AG09309 (cell line): ENCODE measurements around the gene PRRX2.

Experiments used
- DNase-seq: peaks from one replicate; pipeline ENCODE4 v3.0.0-alpha.2; 2010; ENCODE audit warnings: low read depth
- H3K4me3 ChIP-seq: 2 replicates; pipeline ENCODE4 v1.5.1; 2011; ENCODE audit warnings: mild to moderate bottlenecking, low read depth, low read length, moderate library complexity; ENCODE audit not compliant: control insufficient read depth
- TF ChIP-seq, protein P1 (sequence below): IDR thresholded peaks from 2 replicates; pipeline ENCODE4 v1.5.1; 2011; ENCODE audit warnings: mild to moderate bottlenecking, low read depth, low read length, inconsistent platforms; ENCODE audit not compliant: insufficient read depth, control insufficient read depth; ENCODE audit errors: missing control alignments

PRRX2 gene

DNA sequence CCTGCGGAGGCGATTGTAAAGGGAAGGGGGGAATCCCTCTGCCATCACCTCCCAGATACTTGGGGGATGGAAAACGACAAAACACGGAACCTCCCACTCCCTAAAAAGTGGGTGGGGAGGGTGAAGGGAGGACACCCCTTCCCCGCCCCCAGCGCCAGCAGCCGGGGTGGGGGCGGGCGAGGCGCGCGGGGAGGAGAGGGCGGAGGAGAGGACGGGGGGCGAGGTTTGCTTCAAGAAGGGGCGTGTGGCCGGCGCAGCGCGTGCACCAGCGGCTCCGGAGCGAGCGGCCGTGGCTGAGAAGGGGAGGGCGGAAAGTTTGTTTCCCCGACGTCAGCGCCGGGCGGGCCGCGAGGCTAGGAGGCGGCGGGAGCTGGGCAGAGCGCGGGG is at the start of gene PRRX2:
PRRX2 (plus strand) TSS at position 259 of the 387 bp plus-strand sequence. CDS start 221 bp downstream, outside the sequence.
- H3K4me3 ChIP-seq: peak within 1 kb of the TSS; percentile 47
- TF ChIP-seq, protein P1, sequence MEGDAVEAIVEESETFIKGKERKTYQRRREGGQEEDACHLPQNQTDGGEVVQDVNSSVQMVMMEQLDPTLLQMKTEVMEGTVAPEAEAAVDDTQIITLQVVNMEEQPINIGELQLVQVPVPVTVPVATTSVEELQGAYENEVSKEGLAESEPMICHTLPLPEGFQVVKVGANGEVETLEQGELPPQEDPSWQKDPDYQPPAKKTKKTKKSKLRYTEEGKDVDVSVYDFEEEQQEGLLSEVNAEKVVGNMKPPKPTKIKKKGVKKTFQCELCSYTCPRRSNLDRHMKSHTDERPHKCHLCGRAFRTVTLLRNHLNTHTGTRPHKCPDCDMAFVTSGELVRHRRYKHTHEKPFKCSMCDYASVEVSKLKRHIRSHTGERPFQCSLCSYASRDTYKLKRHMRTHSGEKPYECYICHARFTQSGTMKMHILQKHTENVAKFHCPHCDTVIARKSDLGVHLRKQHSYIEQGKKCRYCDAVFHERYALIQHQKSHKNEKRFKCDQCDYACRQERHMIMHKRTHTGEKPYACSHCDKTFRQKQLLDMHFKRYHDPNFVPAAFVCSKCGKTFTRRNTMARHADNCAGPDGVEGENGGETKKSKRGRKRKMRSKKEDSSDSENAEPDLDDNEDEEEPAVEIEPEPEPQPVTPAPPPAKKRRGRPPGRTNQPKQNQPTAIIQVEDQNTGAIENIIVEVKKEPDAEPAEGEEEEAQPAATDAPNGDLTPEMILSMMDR: no peak
- no peak for DNase-seq

DNA sequence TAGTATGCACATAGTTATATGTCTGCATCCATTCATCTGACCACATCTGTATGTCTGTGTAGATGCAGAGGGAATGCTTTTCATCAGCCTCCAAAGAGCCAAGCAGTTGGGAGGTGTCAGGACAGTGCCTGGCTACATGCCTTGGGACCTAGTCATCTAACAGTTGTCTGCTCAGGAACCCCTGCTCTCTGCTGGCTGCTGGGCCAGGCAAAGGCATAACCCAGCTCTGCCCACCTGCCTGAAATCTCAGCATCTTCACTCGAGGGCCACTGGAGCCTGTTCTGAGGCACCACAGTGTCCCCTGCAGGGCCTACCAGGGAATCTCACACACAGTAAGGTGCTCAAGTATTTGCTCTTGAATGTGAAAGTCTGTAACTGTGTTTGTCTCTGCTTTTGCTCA is 48.3 kb upstream of the PRRX2 start:
- H3K4me3 ChIP-seq: no peak overlapping the region
- no peak for DNase-seq
- TF ChIP-seq, protein P1: peak; percentile 77

DNA sequence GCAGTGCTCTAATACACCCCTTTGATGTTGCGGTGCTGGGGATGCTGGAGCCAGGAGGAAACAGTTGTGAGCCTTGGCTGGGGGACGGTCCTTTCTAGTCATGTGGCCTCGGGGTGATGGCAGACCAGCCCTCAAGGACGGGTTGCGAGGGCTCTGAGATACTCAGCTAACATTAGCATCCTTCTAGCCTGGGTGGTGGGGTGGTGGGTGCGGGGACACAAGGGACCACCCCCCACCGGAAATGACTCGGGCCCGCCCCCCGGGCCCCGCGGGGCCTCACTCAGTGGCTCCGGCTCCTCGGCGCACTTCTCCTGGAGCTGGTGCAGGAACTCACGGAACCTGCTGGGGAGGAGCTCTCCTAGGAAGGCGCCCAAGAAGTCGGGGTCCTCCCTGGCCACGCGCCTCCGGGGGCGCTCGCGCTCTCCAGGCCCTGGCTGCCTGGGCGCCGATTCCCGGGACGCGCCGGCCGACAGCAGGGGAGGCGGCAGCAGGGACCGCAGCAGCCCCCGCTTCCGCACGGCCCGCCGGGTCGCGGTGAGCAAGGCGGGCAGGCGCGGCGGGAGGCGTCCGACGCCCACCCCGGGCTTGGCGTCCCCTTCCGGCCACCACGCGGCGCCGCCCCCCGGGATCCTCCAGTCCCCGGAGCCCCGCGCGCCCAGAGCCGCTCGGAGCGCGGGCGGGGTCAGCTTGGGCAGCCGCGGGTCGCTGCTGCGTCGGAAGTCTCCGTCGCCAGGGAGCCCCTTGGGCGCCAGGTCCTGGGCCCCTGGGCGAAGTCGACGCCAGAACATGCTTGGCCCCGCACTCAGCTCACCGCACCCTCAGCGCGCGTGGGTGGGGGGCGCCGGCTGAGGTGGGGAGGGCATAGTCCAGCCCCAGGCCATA is 45.4 kb upstream of the PRRX2 start:
- TF ChIP-seq, protein P1: peak; percentile 25
- DNase-seq: no peak
- H3K4me3 ChIP-seq: peak overlapping the region; percentile 46

DNA sequence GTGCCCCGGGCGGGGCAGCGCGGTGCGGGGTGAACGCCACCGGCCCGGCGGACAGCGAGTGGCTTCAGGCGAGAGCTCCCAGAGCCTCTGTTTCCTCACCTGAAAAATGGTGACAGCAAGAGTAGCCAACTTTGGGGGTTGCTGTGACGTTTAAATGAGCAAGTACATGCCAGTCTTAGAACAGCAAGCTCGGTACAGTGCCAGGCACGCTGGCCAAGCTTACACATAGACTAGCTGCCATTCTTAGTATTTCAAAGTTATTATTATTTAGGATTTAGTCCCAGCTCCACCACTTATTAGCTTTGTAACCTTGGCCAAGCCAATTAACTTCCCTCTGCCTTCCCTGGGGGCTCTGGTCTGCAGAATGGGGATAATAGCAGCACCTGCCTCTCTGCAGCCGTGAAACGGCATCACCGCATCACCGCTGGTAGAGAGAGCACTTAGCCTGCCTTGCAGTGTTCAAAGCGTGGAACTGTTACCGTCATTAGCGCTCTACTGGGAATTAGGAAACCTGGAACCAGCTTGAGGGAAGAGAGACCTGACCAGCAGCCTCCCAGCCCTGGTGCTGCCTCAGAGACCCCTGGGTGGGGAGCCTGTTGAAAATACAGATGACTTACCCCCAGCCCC is 44.7 kb upstream of the PRRX2 start, which contains the start of gene C9orf50:
C9orf50 (minus strand) TSS at position 433 of the 627 bp plus-strand sequence. CDS start 527 bp downstream, outside the sequence.
- H3K4me3 ChIP-seq: peak within 1 kb of the TSS; percentile 46

GRCh38 chr9:129623331-129623730 is 42.1 kb upstream of the PRRX2 start:
- H3K4me3 ChIP-seq: no peak overlapping the region
- TF ChIP-seq, protein P1: no peak
- DNase-seq: peak; percentile 58

More for the DNA sequence above, 44.7 kb upstream of the PRRX2 start, which contains the start of gene C9orf50:
- DNase-seq: no peak
- TF ChIP-seq, protein P1: no peak

DNA sequence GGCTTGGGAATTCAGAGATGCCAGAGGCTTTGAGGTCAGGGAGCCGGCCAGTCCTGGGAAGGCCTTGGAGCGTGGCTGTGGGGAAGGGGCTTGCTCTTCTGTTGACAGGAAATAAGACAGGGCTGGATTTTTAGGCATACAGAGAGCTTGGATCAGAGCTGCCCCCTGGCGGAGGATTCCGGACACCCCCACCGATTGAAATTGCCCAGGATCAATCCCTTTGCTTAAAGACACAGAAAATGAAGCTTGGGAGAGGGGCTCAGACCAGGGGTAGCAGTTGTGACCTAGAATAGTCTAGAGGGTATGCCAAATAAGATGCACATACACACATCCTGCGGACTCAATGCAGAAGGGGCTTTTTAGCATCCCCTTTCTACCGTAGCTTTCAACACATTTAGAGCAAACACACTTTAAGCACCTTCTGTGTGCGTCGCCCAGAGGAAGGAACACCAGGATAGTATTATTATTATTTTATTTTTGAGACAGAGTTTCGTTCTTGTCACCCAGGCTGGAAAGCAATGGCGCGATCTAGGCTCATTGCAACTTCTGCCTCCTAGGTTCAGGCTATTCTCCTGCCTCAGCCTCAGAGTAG is 41.2 kb upstream of the PRRX2 start:
- TF ChIP-seq, protein P1: peak; percentile 83
- no peak overlapping the region for H3K4me3 ChIP-seq
- DNase-seq: no peak
